Fibroblast of mammary gland (primary cell): ENCODE results near the gene AKAP13.

Source experiments
- DNase-seq: peaks from one replicate; pipeline ENCODE4 v3.0.0-alpha.2; 2010; ENCODE audit warnings: low read depth
- H3K4me3 ChIP-seq: 2 replicates; pipeline ENCODE4 v1.5.1; 2011; ENCODE audit warnings: low read depth, mild to moderate bottlenecking, low read length, moderate library complexity; ENCODE audit not compliant: control insufficient read depth
- TF ChIP-seq, protein P1 (sequence below): conservative IDR thresholded peaks from 2 replicates; pipeline ENCODE4 v1.5.1; 2011; ENCODE audit warnings: low read depth, low read length, inconsistent platforms; ENCODE audit not compliant: control insufficient read depth, insufficient read depth

AKAP13 gene

DNA sequence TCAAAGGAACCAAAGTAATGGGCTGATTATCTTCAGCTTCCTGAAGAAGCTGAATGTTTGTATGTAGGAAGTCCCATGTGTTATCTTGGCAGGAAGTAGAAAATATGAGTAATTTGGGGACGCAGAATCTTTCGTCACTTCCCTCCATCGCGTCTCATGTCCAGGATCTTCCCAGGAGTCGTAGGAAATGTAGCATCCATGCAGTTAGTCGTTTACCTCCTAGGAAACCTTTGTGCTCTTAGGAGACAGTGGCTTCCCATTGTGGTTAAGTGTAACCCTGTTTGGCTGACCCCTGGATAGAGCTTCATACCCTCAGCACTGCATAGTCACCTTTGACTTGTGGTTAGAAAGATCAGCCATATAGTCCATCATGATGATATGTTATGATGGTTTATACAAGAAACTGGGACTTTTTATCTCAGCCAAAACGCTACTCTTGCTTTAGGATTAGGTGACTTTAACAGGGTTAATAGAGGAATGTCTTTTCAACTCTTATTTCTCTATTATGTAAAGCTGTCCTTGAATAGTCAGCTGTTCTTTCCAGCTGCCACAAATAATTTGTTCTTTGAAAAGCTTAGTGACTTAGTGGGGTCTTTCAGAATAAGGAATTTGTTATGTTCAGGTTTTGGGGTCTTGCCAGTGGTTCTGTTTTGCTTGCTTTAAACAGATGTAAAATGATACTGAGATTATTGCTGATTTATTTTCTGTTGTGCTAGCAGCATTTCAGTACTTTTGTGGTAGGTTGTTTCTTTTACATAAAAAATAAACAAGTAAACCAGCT, 322.1 kb downstream of the AKAP13 start:
- DNase-seq, result peak; percentile 85
- TF ChIP-seq, protein P1, sequence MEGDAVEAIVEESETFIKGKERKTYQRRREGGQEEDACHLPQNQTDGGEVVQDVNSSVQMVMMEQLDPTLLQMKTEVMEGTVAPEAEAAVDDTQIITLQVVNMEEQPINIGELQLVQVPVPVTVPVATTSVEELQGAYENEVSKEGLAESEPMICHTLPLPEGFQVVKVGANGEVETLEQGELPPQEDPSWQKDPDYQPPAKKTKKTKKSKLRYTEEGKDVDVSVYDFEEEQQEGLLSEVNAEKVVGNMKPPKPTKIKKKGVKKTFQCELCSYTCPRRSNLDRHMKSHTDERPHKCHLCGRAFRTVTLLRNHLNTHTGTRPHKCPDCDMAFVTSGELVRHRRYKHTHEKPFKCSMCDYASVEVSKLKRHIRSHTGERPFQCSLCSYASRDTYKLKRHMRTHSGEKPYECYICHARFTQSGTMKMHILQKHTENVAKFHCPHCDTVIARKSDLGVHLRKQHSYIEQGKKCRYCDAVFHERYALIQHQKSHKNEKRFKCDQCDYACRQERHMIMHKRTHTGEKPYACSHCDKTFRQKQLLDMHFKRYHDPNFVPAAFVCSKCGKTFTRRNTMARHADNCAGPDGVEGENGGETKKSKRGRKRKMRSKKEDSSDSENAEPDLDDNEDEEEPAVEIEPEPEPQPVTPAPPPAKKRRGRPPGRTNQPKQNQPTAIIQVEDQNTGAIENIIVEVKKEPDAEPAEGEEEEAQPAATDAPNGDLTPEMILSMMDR, result no peak
- no peak overlapping the region for H3K4me3 ChIP-seq

DNA sequence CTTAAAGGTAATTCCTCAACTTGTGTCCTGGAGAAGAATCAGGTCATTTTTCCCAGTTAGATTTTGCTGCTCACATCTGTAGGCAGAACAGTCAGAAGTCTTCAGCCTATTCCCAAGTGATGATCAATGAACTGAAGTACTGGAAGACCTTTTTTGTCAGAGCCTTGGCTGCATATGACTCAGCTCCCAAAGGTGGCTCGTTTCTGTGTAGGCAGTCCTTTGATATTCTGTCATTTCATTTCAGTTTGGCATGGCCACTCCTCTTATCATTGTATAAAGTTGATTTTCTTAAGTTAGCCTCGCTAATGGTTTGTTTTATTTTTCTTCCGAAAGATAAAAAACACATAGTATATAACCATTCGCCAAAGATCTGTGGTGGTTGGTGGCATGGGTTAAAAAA, 323.7 kb downstream of the AKAP13 start:
- TF ChIP-seq, protein P1, result no peak
- peak; percentile 80 for DNase-seq
- H3K4me3 ChIP-seq, result no peak overlapping the region

DNA sequence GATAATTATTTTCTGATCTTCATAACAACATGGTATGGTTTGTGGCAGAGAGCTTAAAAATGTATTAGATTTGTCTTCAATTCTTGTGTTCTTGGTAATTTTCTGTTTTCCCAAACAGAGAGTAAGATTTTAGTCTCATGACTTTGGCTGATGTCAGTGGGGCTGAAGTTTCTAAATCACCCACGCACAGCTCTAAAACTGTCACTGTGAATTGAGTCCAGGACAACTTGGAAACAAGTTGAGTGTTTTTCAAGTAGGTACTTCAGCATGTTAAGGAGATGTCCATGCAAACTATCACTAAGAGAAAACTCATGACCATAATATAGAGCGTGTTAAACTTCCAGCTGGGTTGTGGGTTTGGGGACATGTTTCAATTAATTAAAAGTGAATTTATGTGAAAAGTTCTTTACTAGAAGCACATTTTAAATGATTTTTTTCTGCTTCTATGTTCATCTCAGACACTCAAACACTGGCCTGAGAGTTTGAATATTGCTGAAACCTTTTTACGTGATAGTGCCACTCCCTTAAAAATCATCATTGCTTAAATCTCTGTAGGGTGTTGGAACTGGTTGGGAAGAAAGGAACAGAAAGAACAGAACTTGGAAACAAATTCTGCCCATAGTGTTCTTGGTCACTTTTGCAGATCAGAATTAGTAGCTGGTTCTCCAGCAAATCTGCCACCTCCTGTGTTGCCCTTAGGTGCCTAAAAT, 324.5 kb downstream of the AKAP13 start:
- H3K4me3 ChIP-seq, result no peak overlapping the region
- TF ChIP-seq, protein P1, result no peak
- peak; percentile 68 for DNase-seq

DNA sequence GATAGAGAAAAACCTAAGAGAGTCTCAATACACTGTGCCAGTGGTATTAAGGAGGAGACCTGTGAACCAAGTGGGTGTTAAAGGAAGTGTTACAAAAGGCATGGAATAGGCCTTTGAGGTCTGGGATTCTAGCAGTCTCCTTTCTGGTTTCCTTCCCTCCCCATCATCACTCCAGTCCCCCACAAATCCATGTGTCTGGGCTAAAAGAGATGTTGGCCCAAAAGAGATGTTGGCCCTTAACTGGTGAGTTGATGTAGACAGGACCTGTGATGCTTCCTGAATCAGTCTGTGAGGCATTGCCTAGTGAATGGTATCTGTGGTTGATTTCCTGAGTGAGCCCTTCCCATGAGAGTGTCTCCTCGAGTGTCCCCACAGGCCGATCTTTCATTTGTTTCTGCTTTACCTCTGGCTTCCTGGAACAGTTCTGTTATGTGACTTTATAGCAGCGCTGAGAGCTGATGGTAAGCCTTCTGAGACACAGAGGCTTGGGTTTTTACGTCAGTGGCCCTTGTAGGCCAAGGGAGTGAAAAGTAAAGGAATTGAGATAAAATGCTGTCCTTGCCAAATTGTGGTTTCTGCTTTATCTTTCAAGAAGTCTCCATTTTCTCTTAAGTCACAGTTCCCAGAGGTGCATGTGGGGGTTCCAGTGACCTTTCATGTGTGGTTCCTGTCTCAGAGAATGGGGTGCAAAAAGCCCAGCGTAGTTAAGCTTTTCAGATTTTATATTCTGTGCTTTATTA, 326.5 kb downstream of the AKAP13 start:
- TF ChIP-seq, protein P1, result no peak
- no peak overlapping the region for H3K4me3 ChIP-seq
- DNase-seq, result peak; percentile 78

DNA sequence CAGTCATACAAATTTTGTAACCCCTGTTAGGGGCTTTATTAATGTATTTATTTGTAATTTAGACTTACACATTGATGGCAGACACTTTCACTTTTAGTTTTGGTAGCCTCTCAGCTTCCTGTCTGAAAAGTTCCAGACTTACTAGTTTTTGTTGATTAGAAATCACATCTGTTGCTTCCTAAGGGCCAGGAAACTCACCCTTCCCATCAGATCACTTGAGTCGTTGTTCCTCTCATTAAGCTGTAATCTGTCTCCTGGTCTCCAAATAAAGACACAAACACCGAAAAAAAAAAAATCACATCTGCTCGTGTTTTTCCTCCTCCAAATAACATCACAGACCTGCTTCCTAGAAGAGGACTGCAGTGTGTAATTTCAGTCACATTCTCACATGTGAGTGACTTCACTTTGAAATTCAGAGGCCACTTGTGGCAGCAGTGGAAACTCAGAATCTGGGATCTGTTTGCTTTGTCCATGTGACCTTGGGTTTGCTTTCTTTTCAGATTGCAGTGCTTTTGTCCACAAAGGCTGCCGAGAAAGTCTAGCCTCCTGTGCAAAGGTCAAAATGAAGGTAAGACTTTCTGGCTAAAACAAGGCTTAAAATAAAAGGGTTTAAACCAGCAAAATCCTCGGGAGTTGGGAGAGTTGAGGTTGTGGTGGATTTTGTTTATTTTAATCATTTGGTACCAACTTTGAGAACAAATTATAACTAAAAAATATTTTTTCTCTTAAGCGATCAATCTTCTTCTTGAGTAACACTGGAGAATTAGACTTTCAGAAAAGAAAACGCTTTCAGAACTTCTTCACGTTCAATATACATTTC, 327.3 kb downstream of the AKAP13 start:
- DNase-seq, result peak; percentile 44
- H3K4me3 ChIP-seq, result no peak overlapping the region
- TF ChIP-seq, protein P1, result no peak

DNA sequence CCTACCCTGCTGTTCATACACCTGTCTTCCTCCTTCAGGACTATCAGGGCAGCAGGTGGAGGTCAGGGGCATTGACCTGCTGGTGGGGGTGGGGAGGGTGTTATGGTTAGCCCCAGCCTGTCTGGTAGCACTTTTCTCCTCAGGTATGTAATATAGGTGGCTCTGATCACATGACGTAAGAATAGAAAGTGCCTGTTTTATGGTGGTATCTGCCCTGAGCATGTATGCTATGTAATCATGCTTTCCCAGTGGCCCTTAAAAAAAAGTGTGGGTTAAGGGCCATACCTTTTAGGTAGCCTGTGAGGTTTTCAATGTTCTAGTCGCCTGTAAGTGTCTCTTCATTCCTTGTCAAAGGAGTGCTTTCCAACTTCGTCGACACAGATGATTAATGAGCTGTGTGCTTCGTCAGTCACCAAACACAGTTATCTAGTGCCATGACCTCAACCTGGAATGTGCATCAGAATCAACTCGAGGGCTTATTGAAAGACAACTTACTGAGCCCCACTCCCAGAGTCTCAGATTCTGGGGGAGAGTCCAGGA, 328.1 kb downstream of the AKAP13 start:
- TF ChIP-seq, protein P1, result no peak
- H3K4me3 ChIP-seq, result no peak overlapping the region
- peak; percentile 22 for DNase-seq
